NOMO-1 treated with dmso at 0.1 percent for 144 hours (cell line): ENCODE results near the gene PSMG1.

Experiments
- DNase-seq: peaks from one replicate; lab custom pipeline; 2025; ENCODE audit not compliant: unreplicated experiment; lab: John Stamatoyannopoulos, UW

Gene PSMG1

DNA sequence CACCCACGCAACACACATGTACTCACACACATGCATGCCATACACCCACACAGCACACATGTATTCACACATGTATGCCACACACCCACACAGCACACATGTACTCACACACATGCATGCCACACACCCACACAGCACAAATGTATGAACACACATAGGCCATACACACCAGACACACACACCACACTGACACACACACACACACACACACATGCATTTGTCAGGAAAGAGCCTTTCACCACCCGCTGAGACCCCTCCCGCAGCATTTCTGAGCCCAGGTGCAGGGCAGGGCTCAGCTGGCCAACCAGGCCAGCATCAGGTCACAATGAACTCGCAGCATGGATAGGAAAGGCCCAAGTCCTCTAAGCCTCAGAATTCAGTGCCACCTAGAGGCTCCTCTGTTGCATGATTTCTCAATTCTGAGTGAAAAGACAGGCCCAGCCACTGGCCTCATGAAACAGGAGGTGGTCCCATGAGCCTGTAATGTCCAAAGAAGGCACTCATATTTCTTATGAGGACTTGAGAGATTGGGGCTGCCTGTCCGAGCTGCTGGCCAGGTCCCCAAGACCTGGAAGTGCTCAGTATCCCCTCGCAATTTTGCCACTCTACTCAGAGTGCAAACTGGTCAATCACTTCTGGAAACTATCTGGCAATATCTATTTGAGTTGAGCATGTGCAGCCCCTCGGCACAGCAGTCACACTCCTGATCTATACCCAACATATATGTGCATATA lies 57.3 kb downstream of the PSMG1 start:
- peak; percentile 76 for DNase-seq
